Right lobe of liver (tissue), 4 donors: Measurements from ENCODE around the gene BET1L.

Experiments used
- CTCF ChIP-seq, 4 donors: fragments of 200-600 bp in 3 of 4; fragments of 450-650 bp in 1 of 4; IDR thresholded peaks; one replicate each; pipeline versions ENCODE4 v1.5.1 to v1.8.0; 2016 to 2022; ENCODE audit warnings: antibody characterized with exemption in 4 of 4, mild to moderate bottlenecking in 2 of 4
- POLR2A ChIP-seq: fragments of 450-650 bp; IDR thresholded peaks from one replicate; pipeline ENCODE4 v1.6.1; 2017; ENCODE audit warnings: antibody characterized with exemption, mild to moderate bottlenecking
- donor health status: DM: no; HTN: no; CAD: no.
- donor health status: DM: no; HTN: no; CAD: no.
- donor health status: DM: no; HTN: yes; CAD: no.

GRCh38 chr11:244376-244775 is 37.2 kb upstream of the BET1L start:
- no peak for TF ChIP-seq CTCF (IDR thresholded peaks at IDR 0.05)
- no peak for TF ChIP-seq POLR2A
